SH-SY5Y (cell line): ENCODE measurements around the gene SLC25A38.

Experiments used
- GATA2 ChIP-seq: IDR thresholded peaks from 2 replicates; pipeline ENCODE4 v1.6.1; 2011; ENCODE audit warnings: mild to moderate bottlenecking, low read depth, low read length
- GATA3 ChIP-seq: IDR thresholded peaks from 2 replicates; pipeline ENCODE4 v1.6.1; 2011; ENCODE audit warnings: low read depth, mild to moderate bottlenecking, low read length, moderate library complexity

GRCh38 chr3:39410893-39411292 is 27.7 kb downstream of the SLC25A38 start:
- TF ChIP-seq GATA2 (no peak), GATA3 (no peak)
